Vein endothelial cell (primary cell): ENCODE data around the gene IFT88. TPM values are rescaled to one million over a fixed set of nuclear protein-coding genes. Genes with fewer than 3 reads are reported as not detected.
A peak's percentile ranks its signal among the peaks of the same experiment; 100 is the strongest.

Experiments
- small RNA-seq: library from RNA; depleted of rRNA; stranded (forward); fragments of <200 nt; gene quantifications from one replicate; pipeline ENCODE3, GENCODE V24; 2012
- total RNA-seq: library from RNA; depleted of rRNA; stranded (reverse); fragments of >200 nt; gene quantifications from 2 replicates; pipeline ENCODE4 v1.2.3, GENCODE V29; 2012

The IFT88 gene, protein sequence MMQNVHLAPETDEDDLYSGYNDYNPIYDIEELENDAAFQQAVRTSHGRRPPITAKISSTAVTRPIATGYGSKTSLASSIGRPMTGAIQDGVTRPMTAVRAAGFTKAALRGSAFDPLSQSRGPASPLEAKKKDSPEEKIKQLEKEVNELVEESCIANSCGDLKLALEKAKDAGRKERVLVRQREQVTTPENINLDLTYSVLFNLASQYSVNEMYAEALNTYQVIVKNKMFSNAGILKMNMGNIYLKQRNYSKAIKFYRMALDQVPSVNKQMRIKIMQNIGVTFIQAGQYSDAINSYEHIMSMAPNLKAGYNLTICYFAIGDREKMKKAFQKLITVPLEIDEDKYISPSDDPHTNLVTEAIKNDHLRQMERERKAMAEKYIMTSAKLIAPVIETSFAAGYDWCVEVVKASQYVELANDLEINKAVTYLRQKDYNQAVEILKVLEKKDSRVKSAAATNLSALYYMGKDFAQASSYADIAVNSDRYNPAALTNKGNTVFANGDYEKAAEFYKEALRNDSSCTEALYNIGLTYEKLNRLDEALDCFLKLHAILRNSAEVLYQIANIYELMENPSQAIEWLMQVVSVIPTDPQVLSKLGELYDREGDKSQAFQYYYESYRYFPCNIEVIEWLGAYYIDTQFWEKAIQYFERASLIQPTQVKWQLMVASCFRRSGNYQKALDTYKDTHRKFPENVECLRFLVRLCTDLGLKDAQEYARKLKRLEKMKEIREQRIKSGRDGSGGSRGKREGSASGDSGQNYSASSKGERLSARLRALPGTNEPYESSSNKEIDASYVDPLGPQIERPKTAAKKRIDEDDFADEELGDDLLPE
- 7.2 and 12.1 TPM in 2 replicates for total RNA-seq

GRCh38 chr13:20566898-20567874 lies at the start of gene IFT88:
IFT88 (plus strand) TSS chr13:20567157; CDS start chr13:20574386, 7,229 bp downstream.

GRCh38 chr13:20525601-20526544 lies 41.1 kb upstream of the IFT88 start, which contains the start of gene CRYL1:
CRYL1 (minus strand) TSS chr13:20525857; CDS start chr13:20525794, 63 bp downstream.

GRCh38 chr13:20702915-20703779 lies 136.2 kb downstream of the IFT88 start, which contains the start of gene IL17D:
IL17D (plus strand) TSS chr13:20703699; CDS start chr13:20704002, 303 bp downstream.

Small RNA genes lying within 50 kb of the gene (small RNA-seq; reads per million reads assigned to genes)
- gene RNU2-7P = 0.72 reads per million, percentile 46 among the genes with 10 or more reads in this experiment

Other genes with a start within 250 kb of the IFT88 start
- gene CRYL1, start 41.3 kb upstream of the IFT88 start, total RNA-seq = 30.5 and 54.5 TPM in 2 replicates
- 6.2 and 7.8 TPM in 2 replicates for gene IL17D, start 136.5 kb downstream of the IFT88 start, total RNA-seq
- gene EEF1AKMT1, start 206.8 kb downstream of the IFT88 start, total RNA-seq = 5.9 and 8.2 TPM in 2 replicates